B cell (primary cell): Measurements from ENCODE around the gene ABITRAM. TPM values are rescaled to one million over a fixed set of nuclear protein-coding genes. Genes with fewer than 3 reads are reported as not detected.

ENCODE experiments used
- ATAC-seq: fragments of 200-7000 bp; cut with Tn5 transposase; one replicate; pipeline ENCODE4 v1.10.0; 2021; ENCODE audit warnings: low read depth, mild to moderate bottlenecking, moderate number of reproducible peaks, moderate library complexity
- CTCF ChIA-PET: fragments of 350-600 bp; sonication (Branson Sonifier 250); formaldehyde crosslinking; loops from one replicate; lab custom pipeline; 2021; ENCODE audit warnings: antibody characterized with exemption, inconsistent platforms; lab: Charles Lee
- POLR2A ChIA-PET: fragments of 350-600 bp; sonication (Branson Sonifier 250); formaldehyde crosslinking; loops from one replicate; lab custom pipeline; 2021; ENCODE audit warnings: antibody characterized with exemption; lab: Charles Lee
- DNase-seq: peaks from one replicate; pipeline ENCODE4 v3.0.0; 2013
- H2AFZ ChIP-seq: 2 replicates; pipeline ENCODE4 v1.6.1; 2012; ENCODE audit warnings: mild to moderate bottlenecking, low read depth, low read length; ENCODE audit not compliant: insufficient read depth, poor library complexity, severe bottlenecking
- H3K27ac ChIP-seq, 2 donors: 1 replicate in 1 of 2; 2 replicates in 1 of 2; pipeline ENCODE4 v1.5.1; 2012 to 2013; ENCODE audit warnings: low read length in 2 of 2, mild to moderate bottlenecking in 2 of 2, moderate library complexity in 1 of 2
- H3K27me3 ChIP-seq, 4 experiments: fragments of 200-600 bp in 1 of 4; sonication (generic) in 1 of 4; replicated peaks in 1 of 4; 1 replicate in 2 of 4; 2 replicates in 2 of 4; pipeline versions ENCODE4 v1.6.1 to v1.7.0; 2013 to 2016; ENCODE audit warnings: low read length in 3 of 4, mild to moderate bottlenecking in 2 of 4, mixed read lengths in 1 of 4, moderate library complexity in 1 of 4; ENCODE audit not compliant: insufficient read depth in 4 of 4, control insufficient read depth in 3 of 4; ENCODE audit errors: control extremely low read depth in 1 of 4
- H3K36me3 ChIP-seq, 2 experiments: replicated peaks in 1 of 2; 1 replicate in 1 of 2; 2 replicates in 1 of 2; pipeline versions ENCODE4 v1.6.1 to v1.7.1; 2013; ENCODE audit warnings: low read length in 1 of 2; ENCODE audit not compliant: insufficient read depth in 2 of 2, control insufficient read depth in 1 of 2; ENCODE audit errors: control extremely low read depth in 1 of 2, extremely low read depth in 1 of 2
- H3K4me1 ChIP-seq, 2 donors: fragments of 200-600 bp in 1 of 2; sonication (generic) in 1 of 2; 1 replicate in 1 of 2; 2 replicates in 1 of 2; pipeline versions ENCODE4 v1.5.1 to v1.6.1; 2013 to 2017; ENCODE audit warnings: low read length in 2 of 2; ENCODE audit not compliant: control insufficient read depth in 2 of 2, insufficient read depth in 2 of 2
- H3K4me2 ChIP-seq: replicated peaks from 2 replicates; pipeline ENCODE3; 2012; ENCODE audit warnings: mild to moderate bottlenecking, low read depth, low read length; ENCODE audit not compliant: poor library complexity, severe bottlenecking
- H3K4me3 ChIP-seq, 5 experiments: fragments of 200-600 bp in 1 of 5; sonication (generic) in 1 of 5; 1 replicate in 3 of 5; 2 replicates in 2 of 5; pipeline versions ENCODE4 v1.5.1 to v1.7.0; 2011 to 2016; ENCODE audit warnings: low read length in 4 of 5, mild to moderate bottlenecking in 4 of 5, low read depth in 2 of 5, control low read depth in 1 of 5, moderate library complexity in 1 of 5; ENCODE audit not compliant: insufficient read depth in 1 of 5; ENCODE audit errors: control extremely low read depth in 1 of 5, extremely low read depth in 1 of 5
- H3K79me2 ChIP-seq: fragments of 200-600 bp; sonication (generic); one replicate; pipeline ENCODE4 v1.6.0; 2016; ENCODE audit warnings: low read length; ENCODE audit not compliant: control insufficient read depth, insufficient read depth
- H3K9ac ChIP-seq: fragments of 200-600 bp; sonication (generic); 2 replicates; pipeline ENCODE4 v1.6.1; 2017; ENCODE audit warnings: mild to moderate bottlenecking, low read length, moderate library complexity
- H3K9me3 ChIP-seq, 3 donors: one replicate each; pipeline versions ENCODE4 v1.6.1 to v1.7.1; 2013; ENCODE audit warnings: low read length in 2 of 3; ENCODE audit not compliant: control insufficient read depth in 2 of 3, insufficient read depth in 1 of 3; ENCODE audit errors: control extremely low read depth in 1 of 3
- H4K20me1 ChIP-seq: 2 replicates; pipeline ENCODE4 v1.6.0; 2012; ENCODE audit warnings: mild to moderate bottlenecking, low read length; ENCODE audit not compliant: insufficient read depth, control insufficient read depth, poor library complexity, severe bottlenecking
- H3K27ac Mint-ChIP-seq: one replicate; pipeline ENCODE4 v1.8.0; 2021; ENCODE audit warnings: mixed read lengths
- H3K27me3 Mint-ChIP-seq: one replicate; pipeline ENCODE4 v1.8.0; 2021; ENCODE audit warnings: mixed read lengths
- H3K4me1 Mint-ChIP-seq: one replicate; pipeline ENCODE4 v1.8.0; 2021; ENCODE audit warnings: mixed read lengths
- H3K4me3 Mint-ChIP-seq: one replicate; pipeline ENCODE4 v1.8.0; 2021; ENCODE audit warnings: mixed read lengths
- H3K9me3 Mint-ChIP-seq: one replicate; pipeline ENCODE4 v1.8.0; 2022; ENCODE audit warnings: mixed read lengths; ENCODE audit not compliant: insufficient read depth
- CTCF ChIP-seq: fragments of 200-600 bp; IDR thresholded peaks from one replicate; pipeline ENCODE4 v1.8.0; 2022; ENCODE audit warnings: antibody characterized with exemption, mild to moderate bottlenecking
- EZH2 ChIP-seq: IDR thresholded peaks from 2 replicates; pipeline ENCODE4 v1.6.1; 2012; ENCODE audit warnings: borderline replicate concordance, low read depth, mild to moderate bottlenecking, moderate library complexity, low read length; ENCODE audit not compliant: insufficient read depth, poor library complexity, severe bottlenecking
- WGBS: methylation state at CpG from one replicate; pipeline ENCODE4 v1.1.5; 2013; ENCODE audit warnings: missing lambda C conversion rate; ENCODE audit not compliant: insufficient coverage; 5-methylcytosine and 5-hydroxymethylcytosine counted together
- intact Hi-C: fragments of 100-400 bp; cut with micrococcal nuclease; formaldehyde crosslinking; loops from one replicate; pipeline ENCODE4 v1.10.0; 2022
- polyA plus RNA-seq: library from polyadenylated mRNA; depleted of rRNA; stranded (reverse); fragments of >200 nt; gene quantifications from 2 replicates; pipeline ENCODE4 v1.2.3, GENCODE V29; 2012
- total RNA-seq, 2 donors: library from RNA; stranded (reverse); fragments of 120-200 nt in 1 of 2; gene quantifications; 1 replicate in 1 of 2; 2 replicates in 1 of 2; pipeline versions ENCODE4 v1.2.3 to v1.2.4, GENCODE V29; 2013 to 2022

Gene ABITRAM
- total and polyA plus RNA-seq, 2 donors (not counting 1 experiment from before 2014, with no cell fraction given): 6.6 to 8.3 TPM

- H3K27ac ChIP-seq: no peak overlapping the region
- Mint-ChIP-seq H3K4me1 (no peaks in the 10 kb centered on the region), H3K27me3 (no peaks in the 10 kb centered on the region), H3K9me3 (no peaks in the 10 kb centered on the region), H3K27ac (no peak overlapping the region), H3K4me3 (no peak overlapping the region)
- H3K79me2 ChIP-seq: no peaks in the 10 kb centered on the region
- no peaks in the 10 kb centered on the region for H3K4me1 ChIP-seq
- intact Hi-C loops: no loop called here
- H3K9ac ChIP-seq: no peak overlapping the region
- ATAC-seq (no peak), DNase-seq (no peak)
- H3K4me3 ChIP-seq: no peak overlapping the region
- H4K20me1 ChIP-seq: no peaks in the 10 kb centered on the region
- TF ChIP-seq EZH2 (no peak), CTCF (no peak)
- H3K36me3 ChIP-seq: peaks cover 1 to 85% of the 10 kb centered on the region in 2 experiments
- no peaks in the 10 kb centered on the region for H3K9me3 ChIP-seq
- ChIA-PET POLR2A (no interaction called here), CTCF (interaction anchor here (0.7 kb wide), 1 partner anchor 1246 kb away, joined by 3 read pairs; no protein-coding TSS in a partner anchor)
- no CpG with 5 or more reads among the region's 3 CpGs for WGBS
- H3K4me2 ChIP-seq: no peak overlapping the region
- H3K27me3 ChIP-seq: no peaks in the 10 kb centered on the region
- no peak overlapping the region for H2AFZ ChIP-seq
Measured at GRCh38 chr9:108904161-108904560, 30.0 kb upstream of the ABITRAM start.

GRCh38 chr9:108905494-108905893 is 28.7 kb upstream of the ABITRAM start:
- peaks cover 4 to 87% of the 10 kb centered on the region in 2 experiments for H3K36me3 ChIP-seq
- no peaks in the 10 kb centered on the region for H3K27me3 Mint-ChIP-seq
- no peaks in the 10 kb centered on the region for H3K4me1 ChIP-seq

More at GRCh38 chr9:108905494-108905893, 28.7 kb upstream of the ABITRAM start:
- POLR2A ChIA-PET: no interaction called here
- no peak overlapping the region for H3K4me3 ChIP-seq
- intact Hi-C loops: no loop called here
- no peaks in the 10 kb centered on the region for H4K20me1 ChIP-seq
- no peak overlapping the region for H2AFZ ChIP-seq
- no peak overlapping the region for H3K9ac ChIP-seq
- H3K9me3 Mint-ChIP-seq: no peaks in the 10 kb centered on the region
- H3K27ac Mint-ChIP-seq: no peak overlapping the region
- no peaks in the 10 kb centered on the region for H3K9me3 ChIP-seq
- no CpG with 5 or more reads among the region's 2 CpGs for WGBS
- no peaks in the 10 kb centered on the region for H3K4me1 Mint-ChIP-seq
- ATAC-seq: no peak
- H3K4me3 Mint-ChIP-seq: no peak overlapping the region
- no peak overlapping the region for H3K4me2 ChIP-seq
- no peaks in the 10 kb centered on the region for H3K79me2 ChIP-seq
- no peak for TF ChIP-seq EZH2
- TF ChIP-seq CTCF: no peak
- no peak overlapping the region for H3K27ac ChIP-seq
- CTCF ChIA-PET: no interaction called here
- no peaks in the 10 kb centered on the region for H3K27me3 ChIP-seq
- no peak for DNase-seq
